D721Med (cell line): ENCODE measurements around the gene MAP3K20.
A peak's percentile ranks its signal among the peaks of the same experiment; 100 is the strongest.

Experiments used
- DNase-seq: peaks from one replicate; pipeline ENCODE4 v3.0.0; 2011; ENCODE audit warnings: low spot score; ENCODE audit not compliant: insufficient read length
- FAIRE-seq: peaks from 2 replicates; lab custom pipeline; 2011; peaks lifted over from hg19 to GRCh38; lab: Jason Lieb, UNC
- CTCF ChIP-seq: IDR thresholded peaks from 2 replicates; pipeline ENCODE4 v1.5.1; 2012; ENCODE audit warnings: mild to moderate bottlenecking, control low read depth; ENCODE audit not compliant: insufficient read depth; ENCODE audit errors: missing control alignments

Gene MAP3K20

GRCh38 chr2:173214213-173214612, 138.6 kb downstream of the MAP3K20 start:
- no peak for TF ChIP-seq CTCF
- DNase-seq (no peak), FAIRE-seq (no peak)

- FAIRE-seq (no peak), DNase-seq (no peak)
- TF ChIP-seq CTCF, result no peak
These were observed 139.7 kb downstream of the MAP3K20 start for GRCh38 chr2:173215316-173215715.

- FAIRE-seq (no peak), DNase-seq (no peak)
- no peak for TF ChIP-seq CTCF
These were observed 140.4 kb downstream of the MAP3K20 start for GRCh38 chr2:173216051-173216450.

- DNase-seq (no peak), FAIRE-seq (no peak)
- no peak for TF ChIP-seq CTCF
These were observed 141.0 kb downstream of the MAP3K20 start for GRCh38 chr2:173216668-173217067.

GRCh38 chr2:173217116-173217840, 141.6 kb downstream of the MAP3K20 start:
- FAIRE-seq (peak; percentile 76), DNase-seq (peak; percentile 41)
- TF ChIP-seq CTCF, result peak; percentile 11

GRCh38 chr2:173218326-173219056, 142.8 kb downstream of the MAP3K20 start:
- DNase-seq (no peak), FAIRE-seq (peak; percentile 46)
- no peak for TF ChIP-seq CTCF
